Mucosa of descending colon (tissue), 3 donors: Measurements from ENCODE around the gene AK8. TPM values are rescaled to one million over a fixed set of nuclear protein-coding genes. Genes with fewer than 3 reads are reported as not detected.

Source experiments
- ATAC-seq: fragments of 200-7000 bp; cut with Tn5 transposase; one replicate; pipeline ENCODE4 v1.9.1; 2020; ENCODE audit warnings: mild to moderate bottlenecking, moderate library complexity
- DNase-seq, 3 donors: peaks; one replicate each; pipeline ENCODE4 v3.0.0-alpha.2; 2020
- H3K36me3 ChIP-seq: fragments of 200-600 bp; one replicate; pipeline ENCODE4 v1.8.0; 2021; ENCODE audit warnings: low read depth, mild to moderate bottlenecking
- H3K4me1 ChIP-seq: fragments of 200-600 bp; one replicate; pipeline ENCODE4 v1.8.0; 2021; ENCODE audit warnings: low read depth, mild to moderate bottlenecking
- H3K4me3 ChIP-seq: fragments of 200-600 bp; one replicate; pipeline ENCODE4 v1.8.0; 2021; ENCODE audit warnings: mild to moderate bottlenecking
- H3K9me3 ChIP-seq: fragments of 200-600 bp; one replicate; pipeline ENCODE4 v1.8.0; 2021; ENCODE audit warnings: mild to moderate bottlenecking
- intact Hi-C, 2 donors: fragments of 100-400 bp; cut with DNase I in 1 of 2; cut with micrococcal nuclease in 1 of 2; formaldehyde crosslinking; loops; one replicate each; pipeline versions ENCODE4 v1.11.0 to v1.11.1; 2022; cut with DNase I, micrococcal nuclease
- total RNA-seq, 3 donors: library from RNA; stranded (reverse); fragmentation: NEBNext Ultra II Directional in 2 of 3; extraction: Animal tissue kit (Norgen Biotek cat#: 25700) in 2 of 3; gene quantifications; one replicate each; pipeline versions ENCODE4 v1.2.1 to v1.2.4, GENCODE V29; 2021 to 2023
- TF ChIP-seq, protein P1 (sequence below): fragments of 200-600 bp; IDR thresholded peaks from one replicate; pipeline ENCODE4 v1.8.0; 2022; ENCODE audit warnings: antibody characterized with exemption, mild to moderate bottlenecking
- donor health status: DM: no; HTN: no; CAD: no; lungs with moderate emphysema.
- donor health status: DM: no; HTN: no; CAD: no.
- donor health status: DM: no; HTN: yes; CAD: no.

AK8 gene
- total RNA-seq, 3 donors from 2014 or later, result 0.96 to 2.0 TPM; not detected in 1

DNA sequence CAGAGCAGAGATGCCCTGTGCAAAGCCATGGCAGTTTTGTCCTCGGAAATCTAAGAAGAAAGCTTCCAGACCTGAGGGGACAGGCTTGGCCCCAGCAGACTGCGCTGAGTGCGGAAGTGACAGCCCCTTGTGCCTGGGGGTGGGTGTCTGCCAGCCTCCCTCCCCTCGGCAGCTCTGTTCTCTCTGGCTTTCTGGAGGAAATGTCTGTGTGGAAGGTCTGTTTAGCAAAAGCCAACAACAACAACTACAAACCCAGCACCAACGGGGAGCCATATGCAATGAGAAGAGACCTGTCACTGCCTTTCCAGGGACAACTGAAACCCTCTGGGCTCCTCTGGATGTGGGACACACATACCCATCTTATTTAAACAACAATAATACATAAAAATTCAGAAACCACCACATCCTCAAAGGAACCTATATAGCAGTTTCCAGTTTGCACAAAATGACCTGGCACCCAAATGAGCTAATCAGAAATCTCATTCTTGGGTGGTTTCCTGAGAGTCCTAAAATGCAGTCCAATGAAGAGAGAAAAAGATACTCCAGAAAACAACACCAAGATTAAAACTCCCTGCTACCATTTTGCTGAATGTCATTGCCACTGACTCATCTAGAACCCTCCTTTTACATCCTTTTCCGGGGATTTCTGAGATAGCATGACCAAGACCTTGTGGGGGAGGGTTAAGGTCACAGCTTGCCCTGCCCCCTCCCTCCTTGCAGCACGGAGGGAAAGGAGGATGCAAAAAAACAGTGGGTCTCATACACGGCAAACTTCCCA is 97.7 kb downstream of the AK8 start:
- ATAC-seq (no peak), DNase-seq (no peak)
- Histone ChIP-seq H3K36me3 (no peaks in the 10 kb centered on the region), H3K4me3 (no peak overlapping the region), H3K9me3 (no peaks in the 10 kb centered on the region), H3K4me1 (no peaks in the 10 kb centered on the region)
- intact Hi-C loops, result no loop called here
- TF ChIP-seq, protein P1, sequence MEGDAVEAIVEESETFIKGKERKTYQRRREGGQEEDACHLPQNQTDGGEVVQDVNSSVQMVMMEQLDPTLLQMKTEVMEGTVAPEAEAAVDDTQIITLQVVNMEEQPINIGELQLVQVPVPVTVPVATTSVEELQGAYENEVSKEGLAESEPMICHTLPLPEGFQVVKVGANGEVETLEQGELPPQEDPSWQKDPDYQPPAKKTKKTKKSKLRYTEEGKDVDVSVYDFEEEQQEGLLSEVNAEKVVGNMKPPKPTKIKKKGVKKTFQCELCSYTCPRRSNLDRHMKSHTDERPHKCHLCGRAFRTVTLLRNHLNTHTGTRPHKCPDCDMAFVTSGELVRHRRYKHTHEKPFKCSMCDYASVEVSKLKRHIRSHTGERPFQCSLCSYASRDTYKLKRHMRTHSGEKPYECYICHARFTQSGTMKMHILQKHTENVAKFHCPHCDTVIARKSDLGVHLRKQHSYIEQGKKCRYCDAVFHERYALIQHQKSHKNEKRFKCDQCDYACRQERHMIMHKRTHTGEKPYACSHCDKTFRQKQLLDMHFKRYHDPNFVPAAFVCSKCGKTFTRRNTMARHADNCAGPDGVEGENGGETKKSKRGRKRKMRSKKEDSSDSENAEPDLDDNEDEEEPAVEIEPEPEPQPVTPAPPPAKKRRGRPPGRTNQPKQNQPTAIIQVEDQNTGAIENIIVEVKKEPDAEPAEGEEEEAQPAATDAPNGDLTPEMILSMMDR, result no peak

DNA sequence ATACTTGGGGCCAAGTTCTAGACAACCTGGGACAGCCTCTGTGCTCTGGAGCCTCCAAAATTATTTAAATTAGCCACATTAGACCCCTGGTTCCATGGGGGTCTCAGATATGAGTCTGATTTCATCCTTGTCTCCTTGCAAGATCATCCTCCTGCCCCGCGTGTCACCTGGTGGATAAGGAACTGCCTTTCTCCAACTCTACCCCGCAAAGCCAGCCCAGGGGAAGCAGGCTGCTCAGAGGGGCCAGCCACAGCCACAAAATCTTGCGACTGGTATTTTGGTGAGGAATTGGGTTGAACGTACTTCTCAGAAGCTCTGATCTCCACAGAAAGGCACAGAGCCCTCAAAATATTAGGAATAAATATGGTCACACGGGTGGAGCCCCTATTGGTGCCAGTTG is 101.2 kb downstream of the AK8 start:
- TF ChIP-seq, protein P1, result no peak
- H3K4me1 ChIP-seq, result no peaks in the 10 kb centered on the region
- no peak overlapping the region for H3K4me3 ChIP-seq
- no peak for ATAC-seq
- no peaks in the 10 kb centered on the region for H3K9me3 ChIP-seq
- intact Hi-C loops, result no loop called here
- no peaks in the 10 kb centered on the region for H3K36me3 ChIP-seq
- DNase-seq, result no peak

DNA sequence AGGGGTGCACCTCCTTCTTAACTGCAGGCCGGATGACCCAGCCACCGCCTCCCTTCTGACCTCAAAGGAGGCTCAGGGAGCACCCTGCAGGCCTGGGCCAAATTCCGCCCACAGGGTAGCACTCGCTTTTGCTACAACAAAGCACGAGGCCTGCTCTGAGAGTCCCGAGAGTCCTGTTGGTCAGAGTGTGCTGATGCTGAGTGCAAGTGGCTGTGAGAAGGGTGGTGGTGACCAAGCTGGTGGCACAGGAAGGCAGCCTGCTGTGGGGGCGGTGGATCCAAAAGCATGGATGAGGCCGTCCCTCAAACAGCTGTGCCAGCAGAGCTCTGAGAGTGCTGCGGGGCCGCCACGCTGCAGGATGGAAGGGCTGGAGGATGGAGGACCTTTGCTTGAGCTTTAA is 101.8 kb downstream of the AK8 start:
- ATAC-seq, result no peak
- H3K36me3 ChIP-seq, result no peaks in the 10 kb centered on the region
- H3K9me3 ChIP-seq, result no peaks in the 10 kb centered on the region
- TF ChIP-seq, protein P1, result no peak
- H3K4me1 ChIP-seq, result no peaks in the 10 kb centered on the region
- H3K4me3 ChIP-seq, result no peak overlapping the region
- intact Hi-C loops, result no loop called here
- DNase-seq, result no peak

DNA sequence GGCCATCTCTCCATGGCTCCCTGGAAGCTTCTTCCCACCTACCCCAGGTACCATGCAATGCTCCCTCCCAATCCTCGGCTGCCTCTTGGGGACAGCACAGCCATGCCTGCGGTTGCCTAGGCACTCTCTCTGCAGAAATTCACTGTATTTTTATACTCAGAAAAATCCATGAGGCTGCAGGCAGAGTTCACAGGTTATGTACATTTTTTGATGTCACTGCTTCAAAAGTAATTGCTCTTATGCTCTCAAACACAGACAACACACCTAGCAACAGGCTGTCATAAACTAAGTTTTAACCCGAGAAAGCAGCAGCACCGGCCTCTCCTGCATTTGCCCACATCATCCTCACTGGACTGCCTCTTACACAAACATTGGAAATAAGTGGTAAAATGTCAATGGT is 102.4 kb downstream of the AK8 start:
- ATAC-seq (no peak), DNase-seq (no peak)
- TF ChIP-seq, protein P1, result no peak
- H3K36me3 ChIP-seq, result no peaks in the 10 kb centered on the region
- no peaks in the 10 kb centered on the region for H3K9me3 ChIP-seq
- intact Hi-C loops, result no loop called here
- H3K4me3 ChIP-seq, result no peak overlapping the region
- H3K4me1 ChIP-seq, result no peaks in the 10 kb centered on the region

DNA sequence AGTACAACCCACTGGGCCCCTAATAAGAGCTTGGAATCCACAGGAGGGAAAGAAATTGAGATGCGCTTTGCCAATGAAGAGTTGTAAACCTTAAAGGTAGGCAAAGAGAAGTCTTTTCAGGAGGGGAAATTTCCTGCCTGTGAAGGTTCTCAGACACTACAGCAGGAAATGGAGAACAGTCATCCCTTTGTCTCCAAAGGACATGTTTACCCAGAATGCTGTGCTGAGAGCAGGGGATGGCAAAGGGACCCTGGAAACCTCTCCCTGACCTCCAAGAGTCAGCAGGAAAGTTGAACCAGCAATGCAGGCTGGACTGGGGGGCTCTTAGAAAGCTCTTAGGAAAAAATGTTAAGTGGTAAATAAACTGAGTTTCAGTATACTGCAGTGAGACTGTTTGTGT is 103.2 kb downstream of the AK8 start:
- Histone ChIP-seq H3K4me1 (peaks cover 4% of the 10 kb centered on the region), H3K9me3 (no peaks in the 10 kb centered on the region), H3K36me3 (no peaks in the 10 kb centered on the region), H3K4me3 (no peak overlapping the region)
- intact Hi-C loops, result no loop called here
- ATAC-seq (no peak), DNase-seq (no peak)
- TF ChIP-seq, protein P1, result no peak
